T follicular helper cell (primary cell): ENCODE measurements around the gene RRBP1.

Source experiments
- DNase-seq: peaks from one replicate; pipeline ENCODE4 v3.0.0-alpha.2; 2020; ENCODE audit warnings: low read depth

Gene RRBP1

GRCh38 chr20:17571153-17571527, 110.9 kb downstream of the RRBP1 start:
- DNase-seq: no peak

GRCh38 chr20:17570347-17571152, 111.5 kb downstream of the RRBP1 start:
- peak; percentile 9 for DNase-seq

- peak; percentile 82 for DNase-seq
Measured at GRCh38 chr20:17569616-17570346, 112.3 kb downstream of the RRBP1 start, which contains the start of gene DSTN. TSS of gene DSTN (plus strand) at chr20:17570075. CDS start at chr20:17570209, 134 bp downstream.

- peak; percentile 3 for DNase-seq
Measured at GRCh38 chr20:17568972-17569521, 113.0 kb downstream of the RRBP1 start.

- DNase-seq: no peak
Measured at GRCh38 chr20:17568045-17568788, 113.8 kb downstream of the RRBP1 start.

DNA sequence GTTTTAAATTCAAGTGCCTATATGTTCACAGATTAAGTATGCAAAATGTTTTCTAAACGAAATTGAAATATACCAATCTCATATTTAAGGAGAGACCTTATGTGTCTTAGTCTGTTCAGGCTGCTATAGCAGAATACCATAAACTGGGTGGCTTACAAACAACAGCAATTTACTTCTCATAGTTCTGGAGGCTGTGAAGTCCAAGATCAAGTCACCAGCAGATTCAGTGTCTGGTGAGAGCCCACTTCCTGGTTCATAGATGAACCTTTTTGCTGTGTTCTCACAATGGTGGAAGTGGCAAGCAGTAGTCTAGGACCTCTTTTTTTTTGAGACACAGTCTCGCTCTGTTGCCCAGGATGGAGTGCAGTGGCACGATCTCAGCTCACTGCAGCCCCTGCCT, 115.7 kb downstream of the RRBP1 start:
- DNase-seq: no peak

GRCh38 chr20:17565169-17565845, 116.7 kb downstream of the RRBP1 start:
- DNase-seq: no peak
